OCI-LY1 (cell line): Measurements from ENCODE around the gene HOXC11.

Source experiments
- H2AFZ ChIP-seq: fragments of 200-600 bp; sonication (generic), shearing (Covaris generic); 2 replicates; pipeline ENCODE4 v1.6.0; 2014; ENCODE audit warnings: antibody characterized with exemption, mild to moderate bottlenecking, low read length
- H3F3A ChIP-seq: fragments of 200-600 bp; sonication (generic), shearing (Covaris generic); 2 replicates; pipeline ENCODE4 v1.6.0; 2014; ENCODE audit warnings: mild to moderate bottlenecking, antibody characterized with exemption, low read length, moderate library complexity; ENCODE audit not compliant: insufficient read depth
- H3K27ac ChIP-seq: fragments of 200-600 bp; sonication (generic); 2 replicates; pipeline ENCODE4 v1.5.1; 2014; ENCODE audit warnings: low read length, mixed run types, mild to moderate bottlenecking, low read depth; ENCODE audit not compliant: poor library complexity, severe bottlenecking
- H3K27me3 ChIP-seq: fragments of 200-600 bp; sonication (generic); 2 replicates; pipeline ENCODE4 v1.6.0; 2014; ENCODE audit warnings: antibody characterized with exemption, mild to moderate bottlenecking, low read length, moderate library complexity; ENCODE audit not compliant: insufficient read depth
- H3K36me3 ChIP-seq: fragments of 200-600 bp; sonication (generic); 2 replicates; pipeline ENCODE4 v1.6.1; 2014; ENCODE audit warnings: mild to moderate bottlenecking, antibody characterized with exemption, low read length, moderate library complexity, mixed read lengths; ENCODE audit not compliant: insufficient read depth
- H3K4me1 ChIP-seq: fragments of 200-600 bp; sonication (generic); 2 replicates; pipeline ENCODE4 v1.5.1; 2014; ENCODE audit warnings: mild to moderate bottlenecking, low read length, moderate library complexity; ENCODE audit not compliant: insufficient read depth, severe bottlenecking
- H3K4me2 ChIP-seq: fragments of 200-600 bp; sonication (generic), shearing (Covaris generic); 2 replicates; pipeline ENCODE4 v1.6.1; 2014; ENCODE audit warnings: low read length
- H3K4me3 ChIP-seq: fragments of 200-600 bp; sonication (generic); 2 replicates; pipeline ENCODE4 v1.5.1; 2014; ENCODE audit warnings: low read length, low read depth, mild to moderate bottlenecking, mixed read lengths; ENCODE audit not compliant: poor library complexity, severe bottlenecking
- H3K79me2 ChIP-seq: fragments of 200-600 bp; shearing (Covaris generic); 2 replicates; pipeline ENCODE4 v1.6.1; 2016; ENCODE audit warnings: mixed run types, low read length, mixed read lengths; ENCODE audit not compliant: insufficient read depth
- H3K9ac ChIP-seq: fragments of 200-600 bp; sonication (generic), shearing (Covaris generic); 2 replicates; pipeline ENCODE4 v1.6.1; 2014; ENCODE audit warnings: mild to moderate bottlenecking, low read length, mixed read lengths
- H3K9me2 ChIP-seq: fragments of 200-600 bp; sonication (generic), shearing (Covaris generic); 2 replicates; pipeline ENCODE4 v1.6.1; 2014; ENCODE audit warnings: low read depth, mild to moderate bottlenecking, low read length, mixed read lengths
- H3K9me3 ChIP-seq: fragments of 200-600 bp; shearing (Covaris generic); 2 replicates; pipeline ENCODE4 v1.6.1; 2014; ENCODE audit warnings: low read length, mixed read lengths
- H4K20me1 ChIP-seq: fragments of 200-600 bp; sonication (generic), shearing (Covaris generic); 2 replicates; pipeline ENCODE4 v1.6.0; 2016; ENCODE audit warnings: mild to moderate bottlenecking, low read length; ENCODE audit not compliant: insufficient read depth
- CTCF ChIP-seq: fragments of 200-600 bp; sonication (generic), shearing (Covaris generic); IDR thresholded peaks from 2 replicates; pipeline ENCODE4 v1.5.1; 2017; ENCODE audit warnings: mild to moderate bottlenecking, antibody characterized with exemption, low read length, moderate library complexity, mixed read lengths
- EZH2 ChIP-seq: fragments of 200-600 bp; sonication (generic), shearing (Covaris generic); IDR thresholded peaks from 2 replicates; pipeline ENCODE4 v1.8.0; 2017; ENCODE audit warnings: borderline replicate concordance, mixed run types, mild to moderate bottlenecking, antibody characterized with exemption, low read length, moderate library complexity, mixed read lengths

The HOXC11 gene

GRCh38 chr12:53944907-53945847, 27.7 kb upstream of the HOXC11 start:
- no peak overlapping the region for H3K27ac ChIP-seq
- H3K9ac ChIP-seq = no peak overlapping the region
- no peaks in the 10 kb centered on the region for H3F3A ChIP-seq
- H3K79me2 ChIP-seq = no peaks in the 10 kb centered on the region
- no peak overlapping the region for H2AFZ ChIP-seq
- TF ChIP-seq EZH2 (no peak), CTCF (no peak)
- H3K4me2 ChIP-seq = no peak overlapping the region
- no peaks in the 10 kb centered on the region for H3K27me3 ChIP-seq
- H4K20me1 ChIP-seq = no peaks in the 10 kb centered on the region
- H3K9me3 ChIP-seq = no peaks in the 10 kb centered on the region
- no peak overlapping the region for H3K4me3 ChIP-seq
- no peaks in the 10 kb centered on the region for H3K9me2 ChIP-seq
- no peaks in the 10 kb centered on the region for H3K4me1 ChIP-seq
- H3K36me3 ChIP-seq = no peaks in the 10 kb centered on the region

- no peaks in the 10 kb centered on the region for H3K79me2 ChIP-seq
- H3K36me3 ChIP-seq = no peaks in the 10 kb centered on the region
- no peak overlapping the region for H2AFZ ChIP-seq
- no peaks in the 10 kb centered on the region for H3K9me3 ChIP-seq
- H4K20me1 ChIP-seq = no peaks in the 10 kb centered on the region
- no peak overlapping the region for H3K9ac ChIP-seq
- no peak overlapping the region for H3K27ac ChIP-seq
- H3K9me2 ChIP-seq = no peaks in the 10 kb centered on the region
- H3K4me3 ChIP-seq = no peak overlapping the region
- H3F3A ChIP-seq = no peaks in the 10 kb centered on the region
- H3K4me1 ChIP-seq = no peaks in the 10 kb centered on the region
- TF ChIP-seq CTCF (no peak), EZH2 (no peak)
- no peak overlapping the region for H3K4me2 ChIP-seq
- H3K27me3 ChIP-seq = no peaks in the 10 kb centered on the region
These were observed 25.2 kb upstream of the HOXC11 start for GRCh38 chr12:53947743-53948142.

GRCh38 chr12:53948650-53949593, 24.0 kb upstream of the HOXC11 start:
- Histone ChIP-seq H3K79me2 (no peaks in the 10 kb centered on the region), H3K27me3 (no peaks in the 10 kb centered on the region), H3K4me3 (no peak overlapping the region), H3K27ac (no peak overlapping the region), H3K4me1 (no peaks in the 10 kb centered on the region), H3K9me2 (no peaks in the 10 kb centered on the region), H3K4me2 (no peak overlapping the region), H4K20me1 (no peaks in the 10 kb centered on the region), H3F3A (no peaks in the 10 kb centered on the region), H3K9ac (no peak overlapping the region), H2AFZ (no peak overlapping the region), H3K9me3 (no peaks in the 10 kb centered on the region), H3K36me3 (no peaks in the 10 kb centered on the region)
- TF ChIP-seq EZH2 = no peak
- TF ChIP-seq CTCF = no peak
